C4-2B (cell line): ENCODE measurements around the gene PDE4D.

ENCODE experiments used
- CTCF ChIP-seq: fragments of 450-650 bp; conservative IDR thresholded peaks from 2 replicates; pipeline ENCODE4 v1.5.1; 2017; ENCODE audit warnings: mild to moderate bottlenecking
- ZFX ChIP-seq: fragments of 450-650 bp; IDR thresholded peaks from 2 replicates; pipeline ENCODE4 v1.6.1; 2017

DNA sequence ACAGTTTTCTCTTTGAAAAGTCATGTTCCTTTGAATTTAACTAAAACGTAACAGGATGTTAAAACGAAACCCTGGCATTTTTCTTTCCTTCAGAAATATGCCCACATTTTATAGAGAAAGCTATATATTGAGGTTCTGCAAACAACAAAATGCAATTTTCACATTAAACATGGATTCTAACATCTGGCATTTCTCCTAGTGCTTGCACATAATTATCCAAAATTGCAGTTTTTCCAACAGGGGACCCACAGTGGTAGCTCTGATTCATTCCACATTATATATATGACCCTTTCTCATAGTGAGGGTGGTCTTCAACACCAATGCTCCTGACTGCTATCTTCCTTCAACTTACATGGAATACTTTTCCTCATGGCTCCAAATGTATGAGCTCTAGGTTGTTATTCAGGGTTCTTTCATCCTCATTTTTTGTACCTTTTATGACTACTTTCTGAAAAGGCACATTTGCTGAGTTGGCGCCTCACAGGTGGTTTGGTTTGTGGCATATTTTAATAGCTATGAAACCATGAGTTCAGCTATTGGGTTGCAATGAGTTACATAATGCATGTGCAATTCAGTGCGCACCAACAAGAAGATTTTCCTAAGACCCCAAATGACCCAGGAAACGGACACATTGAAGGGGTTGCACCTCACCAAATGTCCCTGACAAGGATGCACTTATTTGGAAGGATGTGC is 758.9 kb downstream of the PDE4D start:
- TF ChIP-seq CTCF (no peak), ZFX (no peak)
